ENCODE results near the gene PLEKHA8.

DNA sequence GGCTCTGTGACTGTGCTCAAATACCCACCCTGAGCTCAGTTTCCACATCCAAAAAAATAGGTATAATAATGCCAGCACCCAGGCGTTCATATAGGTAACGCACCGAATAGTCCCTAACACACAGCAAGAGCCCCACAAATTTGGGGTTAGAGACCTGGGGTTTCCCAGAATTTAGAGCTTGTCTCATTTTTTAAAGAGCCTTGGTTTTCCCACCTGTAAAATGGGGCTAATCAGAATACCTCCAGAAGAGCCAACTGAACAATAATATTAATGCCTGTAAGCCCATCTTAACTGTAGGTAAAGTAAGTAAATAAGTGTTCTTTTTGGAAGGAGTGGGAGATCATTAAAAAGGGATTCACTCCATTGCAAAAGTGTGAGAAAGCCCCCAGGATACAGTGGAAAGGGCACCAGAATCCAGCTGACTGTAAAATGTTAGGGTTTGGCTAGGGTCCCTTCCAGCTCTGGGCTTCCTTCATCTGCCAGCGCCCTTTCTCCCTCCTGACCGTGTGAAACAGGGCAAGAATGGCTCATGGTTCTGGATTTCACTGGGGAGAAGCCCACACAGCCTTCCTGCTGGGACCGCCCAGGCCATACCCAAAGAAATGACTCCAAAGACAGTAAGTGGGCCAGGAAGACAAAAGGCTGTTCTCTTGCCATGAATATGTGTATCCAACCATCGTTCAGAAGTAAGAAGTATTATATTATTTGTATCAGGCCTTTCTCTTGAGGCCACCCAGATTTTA, 108.7 kb downstream of the PLEKHA8 start:
- TF ChIP-seq ZNF274 (IDR thresholded peaks at IDR 0.05; ENCODE audit: low read depth, low read length): no peak
- TF ChIP-seq YY1 (IDR thresholded peaks at IDR 0.05; ENCODE audit: insufficient read depth, insufficient read length): no peak
- TF ChIP-seq SUZ12 (IDR thresholded peaks at IDR 0.05; ENCODE audit: extremely low read depth, insufficient read depth, insufficient read length): no peak

All from NT2/D1 (cell line).